HG03135 (cell line): Measurements from ENCODE around the gene DOCK1.
"Not testable (repeated sequence)": the region's sequence is repeated elsewhere in the genome, so short reads cannot be mapped to it uniquely, and the experiment has no call there.

Experiments
- ATAC-seq: cut with Tn5 transposase; IDR thresholded peaks from one replicate; pipeline ENCODE4 v1.9.1; 2021; ENCODE audit warnings: mild to moderate bottlenecking, moderate library complexity; ENCODE audit not compliant: unreplicated experiment

DOCK1 gene

DNA sequence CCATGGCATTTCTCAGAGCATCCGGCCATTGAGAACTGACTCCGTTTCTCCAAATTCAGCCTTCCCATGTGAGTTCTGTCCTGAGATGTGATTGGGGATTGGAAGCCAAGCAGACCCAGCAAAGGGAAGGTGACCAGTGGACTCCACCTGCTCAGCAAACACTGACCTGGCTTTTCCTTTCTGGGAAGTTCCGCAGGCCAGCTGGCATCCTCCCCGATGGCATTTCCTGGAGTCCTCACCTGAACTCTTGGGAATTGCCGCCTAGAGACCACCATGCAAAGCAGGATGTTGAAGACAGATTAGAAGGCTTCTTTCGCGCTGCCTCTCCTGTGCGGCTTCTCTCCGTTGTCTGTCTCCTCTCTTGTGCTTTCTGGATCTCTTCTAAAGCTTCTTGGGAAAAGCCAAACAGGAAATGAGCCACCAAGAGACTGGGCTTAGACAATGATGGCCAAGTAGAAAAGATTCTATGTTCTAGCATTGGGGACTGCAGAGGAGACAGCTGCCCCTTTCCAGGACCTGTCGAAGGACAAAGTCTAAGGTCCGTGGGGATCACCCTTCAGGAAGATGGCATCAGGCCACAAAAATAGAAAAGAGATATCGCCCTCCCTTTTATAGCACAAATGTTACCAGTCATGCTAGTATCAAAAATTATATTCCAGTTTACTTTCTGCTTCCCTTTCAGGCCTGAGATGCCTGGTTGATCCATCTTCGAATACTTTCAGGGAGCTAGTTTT is 394.9 kb downstream of the DOCK1 start:
- no peak for ATAC-seq

DNA sequence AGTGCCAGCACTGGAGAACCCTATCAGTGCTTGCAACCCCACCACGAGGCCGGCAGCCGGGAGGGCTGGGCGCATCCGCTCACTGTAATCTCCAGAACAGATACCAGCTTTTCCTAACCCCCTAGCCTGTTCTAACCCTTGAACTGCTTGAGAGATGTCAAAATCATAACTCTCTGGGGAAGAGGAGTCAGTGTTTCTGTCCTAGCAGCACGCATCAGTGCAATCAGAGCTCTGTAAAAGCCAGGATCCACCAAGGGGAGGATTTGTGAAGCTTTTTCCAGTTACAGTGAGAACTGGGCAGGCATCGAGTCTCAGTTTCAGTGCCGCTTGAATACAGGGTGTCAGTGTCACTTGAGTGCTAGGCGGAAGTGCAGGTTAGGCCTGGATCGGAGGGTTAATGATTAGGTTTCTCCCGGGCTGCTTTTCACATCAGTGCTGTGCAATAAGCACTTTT is 395.7 kb downstream of the DOCK1 start:
- no peak for ATAC-seq

DNA sequence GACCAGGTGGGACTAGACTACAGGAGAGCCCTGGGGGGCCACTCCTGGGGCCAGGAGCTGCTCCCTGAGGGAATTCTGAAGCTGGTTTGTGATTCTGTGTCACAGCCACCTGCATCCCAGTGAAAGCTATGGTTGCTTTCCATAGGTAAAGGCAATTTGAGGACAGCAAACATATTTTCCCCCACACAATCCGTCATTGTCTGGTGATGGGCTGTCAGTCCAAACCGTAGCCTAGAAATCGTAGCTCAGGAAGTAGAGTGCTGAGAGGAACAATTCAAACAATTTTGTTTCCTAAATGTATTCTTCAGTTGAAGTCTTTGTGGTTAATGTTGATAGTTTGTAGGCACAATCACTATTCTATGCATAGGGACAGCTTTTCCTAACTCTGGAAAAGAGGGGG is 397.1 kb downstream of the DOCK1 start:
- no peak for ATAC-seq

DNA sequence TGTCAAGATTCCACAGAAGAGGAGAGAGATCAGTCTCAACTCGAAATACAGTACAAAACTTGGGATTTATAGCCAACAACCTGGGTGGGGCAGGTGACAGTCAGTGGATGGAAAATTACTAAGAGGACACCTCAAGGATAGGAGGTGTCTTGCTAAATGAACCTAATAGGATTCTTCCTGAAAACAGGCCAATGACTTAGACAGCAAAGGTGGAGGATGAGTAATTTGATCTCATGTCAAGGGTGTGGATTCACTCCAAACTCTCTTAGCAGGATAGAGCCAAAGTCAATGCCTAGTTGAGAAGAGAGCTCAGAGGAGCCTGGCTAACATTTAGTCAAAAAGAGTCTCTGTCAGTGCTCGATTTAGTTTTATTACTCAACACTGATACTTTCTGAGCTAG is 397.9 kb downstream of the DOCK1 start:
- no peak for ATAC-seq

DNA sequence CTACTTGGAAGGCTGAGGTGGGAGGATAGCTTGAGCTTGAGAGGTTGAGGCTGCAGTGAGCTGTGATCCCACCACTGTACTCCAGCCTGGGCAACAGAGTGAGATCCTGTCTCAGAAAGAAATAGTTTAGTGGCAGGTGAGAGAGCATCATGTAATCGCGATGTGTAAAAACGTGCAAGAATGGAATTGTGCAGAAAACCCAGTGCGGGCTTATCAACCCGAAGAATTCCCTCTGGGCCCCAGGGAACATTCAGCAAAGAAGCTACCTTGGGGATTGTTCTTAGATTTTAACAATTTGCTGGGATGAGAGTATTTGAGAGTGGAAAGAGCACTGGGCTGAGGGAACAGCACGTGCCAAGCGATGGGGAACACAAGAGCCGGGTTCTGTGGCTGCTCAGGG is 398.5 kb downstream of the DOCK1 start:
- no peak for ATAC-seq

DNA sequence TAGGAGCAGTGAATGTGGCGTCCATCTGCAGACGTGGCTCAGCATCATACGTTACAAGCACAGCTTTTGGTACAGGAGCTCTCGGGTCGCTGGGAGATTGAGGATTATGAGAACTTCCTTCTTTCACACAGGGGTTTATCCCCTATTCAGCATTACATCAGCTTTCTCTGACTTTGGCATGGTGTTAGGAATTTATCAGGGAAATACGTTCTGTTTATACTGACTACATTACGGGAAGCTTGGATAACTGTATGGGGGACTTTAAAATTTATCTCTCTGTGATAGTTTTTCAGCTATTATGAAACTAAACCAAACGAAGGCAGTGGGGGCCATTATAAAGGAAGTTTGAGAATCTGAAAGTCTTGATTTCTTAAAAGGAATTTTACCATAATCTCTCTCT is 401.3 kb downstream of the DOCK1 start:
- ATAC-seq: no peak

DNA sequence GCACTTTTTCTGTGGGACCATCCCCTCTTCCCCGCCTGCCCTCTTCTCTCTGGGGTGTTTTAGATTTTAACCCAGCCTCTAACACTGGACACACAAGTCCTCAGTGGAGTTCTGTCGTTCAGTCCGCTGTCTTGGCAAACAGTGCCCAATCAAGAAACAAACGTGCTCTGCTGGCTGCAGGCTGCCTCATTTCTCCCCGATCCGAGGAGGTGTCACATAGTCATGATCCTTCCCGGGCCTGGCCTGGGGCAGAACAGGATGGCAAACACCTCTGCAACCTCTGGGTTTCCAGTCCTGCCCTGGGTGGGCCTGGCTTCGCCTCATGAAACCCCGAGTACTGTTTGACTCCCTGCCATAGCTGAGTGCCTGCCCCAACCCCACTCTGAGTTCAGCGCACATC is 402.1 kb downstream of the DOCK1 start:
- ATAC-seq: no peak

DNA sequence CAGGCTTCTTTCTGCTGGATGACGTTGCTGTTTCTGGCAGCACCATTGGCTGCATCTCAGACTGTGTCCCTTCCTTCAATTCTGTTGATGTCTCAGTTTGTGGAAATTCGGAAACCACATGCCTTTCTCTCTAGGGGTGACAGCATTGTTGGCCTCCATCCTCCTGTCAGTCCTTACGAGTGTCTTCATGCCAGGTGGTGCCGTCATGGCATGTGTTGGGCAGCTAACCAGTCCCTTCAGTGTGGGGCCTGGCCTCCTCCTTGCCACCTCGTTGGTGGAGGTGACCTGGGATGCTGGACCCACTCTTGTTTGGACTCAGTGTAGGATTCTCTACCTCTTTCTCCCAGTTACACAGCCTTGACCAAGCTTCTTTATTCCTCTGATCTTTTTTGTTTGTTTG is 402.8 kb downstream of the DOCK1 start:
- ATAC-seq: no peak

DNA sequence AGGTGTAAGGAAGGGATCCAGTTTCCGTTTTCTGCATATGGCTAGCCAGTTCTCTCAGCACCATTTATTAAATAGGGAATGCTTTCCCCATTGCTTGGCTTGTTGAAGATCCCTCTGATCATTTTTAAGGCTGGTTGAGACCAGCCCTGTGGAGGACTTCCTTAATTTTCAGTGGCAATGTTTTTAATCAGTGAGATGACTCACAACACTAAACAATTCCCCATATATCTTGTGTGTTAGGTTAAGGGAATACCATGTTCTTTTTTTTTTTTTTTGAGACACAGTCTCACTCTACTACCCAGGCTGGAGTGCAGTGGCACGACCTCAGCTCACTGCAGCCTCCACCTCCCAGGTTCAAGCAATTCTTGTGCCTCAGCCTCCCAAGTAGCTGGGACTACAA is 404.4 kb downstream of the DOCK1 start:
- not testable (repeated sequence) for ATAC-seq

DNA sequence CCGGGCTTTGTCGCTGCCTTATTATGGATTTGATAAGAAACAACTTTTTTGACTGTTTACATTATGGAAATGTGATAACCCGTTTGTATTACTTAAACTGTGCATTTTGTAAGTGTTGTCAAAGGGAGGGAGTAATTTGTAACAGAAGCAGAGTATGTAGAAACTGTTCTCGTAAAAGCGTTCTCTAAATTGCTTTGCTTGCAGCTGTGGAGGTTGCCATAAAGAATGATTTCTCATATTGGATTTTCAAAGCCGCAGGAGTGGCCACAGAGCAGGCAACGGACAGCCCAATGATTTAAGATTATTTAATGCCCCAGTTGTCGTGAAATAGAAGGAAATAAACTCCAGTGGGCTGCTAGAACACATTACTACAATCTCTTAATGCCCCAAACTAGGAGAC is 405.2 kb downstream of the DOCK1 start:
- ATAC-seq: no peak

DNA sequence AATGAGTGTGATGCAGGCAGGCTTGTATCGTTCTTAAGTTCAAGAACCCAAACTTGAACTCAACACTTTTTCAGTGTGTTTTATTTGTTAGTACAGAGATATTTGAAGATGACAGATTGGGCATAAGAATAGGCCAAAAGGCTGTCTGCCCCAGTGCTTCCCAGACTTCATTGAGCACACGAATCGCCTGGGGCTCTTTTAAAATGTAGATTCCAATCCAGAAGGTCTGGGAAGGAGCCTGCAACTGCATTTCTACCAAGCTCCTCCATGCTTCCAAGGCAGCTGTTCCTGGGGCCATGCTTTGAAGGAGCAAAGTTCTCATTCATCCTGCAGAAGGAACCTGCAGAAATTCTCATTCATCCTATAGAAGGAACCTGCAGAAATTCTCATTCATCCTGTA is 405.7 kb downstream of the DOCK1 start:
- no peak for ATAC-seq

DNA sequence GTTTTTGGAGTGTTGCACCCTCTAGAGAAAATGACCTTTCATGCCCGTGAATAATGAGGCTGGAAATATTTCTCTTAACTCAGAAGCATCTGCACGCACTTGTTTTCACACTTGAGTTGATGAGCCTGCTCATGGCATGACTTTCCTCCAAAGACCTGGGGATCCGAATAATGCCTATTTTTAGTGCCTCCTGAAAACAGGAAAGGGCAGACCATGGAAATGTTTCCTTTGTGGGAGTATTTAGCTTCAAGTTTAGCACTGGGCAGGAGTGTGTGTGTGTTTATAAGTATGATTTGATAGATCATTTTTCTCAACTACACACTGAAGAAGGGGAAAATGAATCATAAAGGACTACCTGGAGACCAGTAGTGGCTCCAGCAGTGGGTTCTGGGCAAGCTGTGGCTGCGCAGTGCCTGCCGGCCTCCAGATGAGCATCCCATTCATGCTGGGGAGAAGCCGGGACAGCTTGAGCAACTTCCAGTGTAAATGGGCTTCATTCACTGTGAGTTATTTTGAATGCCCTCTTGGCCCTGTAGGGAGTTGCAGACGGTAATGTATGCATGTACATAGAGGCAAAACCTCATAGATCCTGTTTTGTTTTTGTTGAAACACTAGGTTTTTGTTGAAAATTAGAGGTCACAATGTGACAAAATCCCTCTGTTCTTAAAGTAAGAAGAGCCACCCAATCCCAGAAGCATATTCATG is 408.9 kb downstream of the DOCK1 start:
- ATAC-seq: no peak

DNA sequence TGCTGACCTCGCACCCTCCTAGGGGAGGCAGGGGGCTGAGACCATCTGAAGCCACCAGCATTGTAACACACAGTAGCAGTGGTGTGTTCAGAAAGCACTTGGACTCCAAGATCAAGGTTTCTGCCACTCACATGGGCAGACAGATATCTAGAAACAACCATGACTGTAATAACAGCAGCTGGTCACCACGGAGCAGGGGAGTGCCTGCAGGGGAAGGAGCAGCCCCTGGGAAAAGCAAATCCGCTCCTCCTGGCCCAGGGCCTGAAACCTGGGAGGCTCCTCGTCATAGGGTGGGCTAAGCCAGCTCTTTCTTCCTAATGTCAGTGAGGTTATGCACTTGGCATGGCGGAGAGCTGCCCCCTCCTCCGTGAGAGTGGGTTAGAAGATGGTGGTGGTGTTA is 409.6 kb downstream of the DOCK1 start:
- no peak for ATAC-seq

DNA sequence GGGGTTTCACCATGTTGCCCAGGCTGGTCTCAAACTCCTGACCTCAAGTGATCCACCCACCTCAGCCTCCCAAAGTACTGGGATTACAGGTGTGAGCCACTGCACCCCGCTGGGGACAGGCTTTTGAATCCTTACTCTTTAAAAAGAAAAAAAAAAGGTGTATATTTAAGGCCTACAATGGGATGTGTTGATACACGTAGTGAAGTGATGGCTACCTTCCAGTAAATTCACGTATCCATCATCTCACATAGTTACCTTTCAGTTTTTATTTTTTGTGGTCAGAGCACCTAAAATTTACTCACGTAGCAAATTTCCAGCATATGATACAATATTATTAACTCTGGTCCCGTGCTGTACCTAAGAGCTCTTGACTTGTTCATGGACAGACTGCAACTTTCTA is 410.7 kb downstream of the DOCK1 start:
- ATAC-seq: no peak

DNA sequence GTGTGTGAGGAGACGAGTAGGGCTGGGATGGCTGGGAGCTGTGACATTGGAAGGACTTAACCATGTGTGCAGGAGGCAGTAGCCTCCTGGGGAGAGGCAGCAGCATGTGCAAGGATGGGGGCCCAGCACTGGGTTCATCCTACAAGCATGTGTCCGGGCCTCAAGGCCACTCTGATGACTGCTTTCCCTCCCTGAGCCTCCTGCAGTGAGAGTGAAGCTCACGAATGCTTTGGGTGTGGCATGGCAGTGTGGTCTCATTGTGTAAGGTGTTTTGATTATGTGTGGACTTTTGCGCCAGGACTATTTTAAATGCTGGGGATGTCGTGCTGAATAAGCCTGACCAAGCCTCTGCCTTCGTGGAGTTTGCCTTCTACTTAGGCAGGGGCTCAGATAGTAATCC is 413.2 kb downstream of the DOCK1 start:
- ATAC-seq: no peak

DNA sequence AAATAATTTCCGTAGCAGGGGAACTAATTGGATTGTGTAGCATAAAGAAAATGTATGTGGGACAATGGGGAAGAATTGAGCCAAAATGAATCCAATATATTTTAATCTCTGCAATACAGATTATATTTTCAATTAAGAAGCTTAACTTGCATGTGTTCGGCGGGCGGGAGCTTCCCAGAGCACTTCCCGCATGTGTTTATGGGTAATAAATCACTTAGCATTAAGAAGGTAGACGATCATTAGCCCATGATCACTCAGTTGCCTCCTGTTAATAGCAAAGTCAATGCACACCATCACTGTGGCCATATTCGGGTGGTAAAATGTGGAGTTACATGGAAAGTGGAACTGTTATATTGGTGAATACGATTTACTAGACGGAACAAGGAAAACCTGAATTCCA is 414.0 kb downstream of the DOCK1 start:
- ATAC-seq: no peak

DNA sequence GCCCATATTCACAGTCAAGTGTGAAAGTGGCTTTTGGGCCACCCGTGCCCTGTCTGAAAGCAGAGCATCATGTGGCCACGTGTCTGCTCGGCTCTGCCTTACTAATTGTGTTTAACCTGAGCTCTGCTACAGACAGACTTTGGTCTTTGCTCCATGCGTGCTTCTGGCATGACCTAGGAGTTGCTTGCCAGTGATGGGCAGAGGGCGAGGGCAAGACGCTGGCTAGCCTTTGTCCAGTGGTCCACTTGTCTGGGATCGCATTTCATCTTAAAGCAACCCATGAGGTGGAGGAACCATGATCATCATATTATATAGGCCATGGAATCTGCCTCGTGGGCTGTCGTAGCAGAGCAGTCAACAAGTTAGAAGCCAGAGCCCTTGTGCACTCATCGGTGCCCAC is 414.5 kb downstream of the DOCK1 start:
- no peak for ATAC-seq

DNA sequence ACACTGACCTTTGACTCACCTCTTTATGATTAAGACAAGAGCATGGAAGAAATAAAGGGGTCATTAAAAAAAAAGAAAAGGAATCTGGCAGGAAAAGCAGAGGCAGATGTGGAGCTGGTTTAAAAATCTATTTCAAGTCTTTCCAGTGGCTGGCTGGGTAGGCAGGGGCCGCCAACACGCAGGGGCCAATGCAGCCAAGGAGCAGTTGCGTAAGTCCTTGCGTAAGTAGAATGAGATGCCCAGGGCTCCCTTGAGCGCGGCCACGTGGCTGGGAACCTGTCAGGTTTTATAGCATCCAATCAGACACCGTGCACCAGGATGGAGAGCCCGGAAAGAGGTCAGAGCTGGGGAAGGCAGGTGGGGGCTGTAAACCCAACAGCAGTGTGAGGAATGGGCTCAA is 414.9 kb downstream of the DOCK1 start:
- no peak for ATAC-seq

DNA sequence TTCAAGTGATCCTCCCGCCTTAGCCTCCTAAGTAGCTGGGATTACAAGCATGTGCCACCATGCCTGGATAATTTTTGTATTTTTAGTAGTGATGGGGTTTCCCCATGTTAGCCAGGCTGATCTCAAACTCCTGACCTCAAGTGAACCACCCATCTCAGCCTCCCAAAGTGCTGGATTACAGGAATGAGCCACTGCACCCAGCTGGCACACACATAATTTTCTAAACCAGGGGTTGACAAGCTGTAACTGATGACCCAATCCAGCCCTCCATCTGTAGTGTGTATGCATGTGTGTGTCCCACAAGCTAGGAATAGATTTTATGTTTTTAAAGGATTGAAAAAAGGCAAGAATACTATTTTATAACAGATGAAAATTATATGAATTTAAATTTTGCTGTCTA is 417.1 kb downstream of the DOCK1 start:
- no peak for ATAC-seq

DNA sequence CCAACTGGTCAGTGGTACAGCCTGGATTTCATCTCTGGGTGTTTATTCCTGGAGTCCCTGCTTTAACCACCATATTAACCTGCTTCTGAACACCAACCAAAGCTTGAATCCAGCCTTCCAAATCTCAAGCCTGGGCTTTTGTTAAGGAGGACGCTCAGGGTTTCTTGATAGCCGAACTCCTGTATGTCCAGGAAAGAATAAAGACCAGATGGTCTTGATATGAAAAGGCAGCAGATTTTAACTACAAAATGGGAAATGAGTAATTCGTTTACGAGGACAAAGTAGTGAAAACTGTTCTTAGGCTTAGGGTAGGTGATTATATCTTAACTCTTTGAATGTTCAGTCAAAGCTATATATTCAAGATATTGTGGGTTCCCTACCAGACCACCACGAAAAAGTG is 420.3 kb downstream of the DOCK1 start:
- no peak for ATAC-seq

DNA sequence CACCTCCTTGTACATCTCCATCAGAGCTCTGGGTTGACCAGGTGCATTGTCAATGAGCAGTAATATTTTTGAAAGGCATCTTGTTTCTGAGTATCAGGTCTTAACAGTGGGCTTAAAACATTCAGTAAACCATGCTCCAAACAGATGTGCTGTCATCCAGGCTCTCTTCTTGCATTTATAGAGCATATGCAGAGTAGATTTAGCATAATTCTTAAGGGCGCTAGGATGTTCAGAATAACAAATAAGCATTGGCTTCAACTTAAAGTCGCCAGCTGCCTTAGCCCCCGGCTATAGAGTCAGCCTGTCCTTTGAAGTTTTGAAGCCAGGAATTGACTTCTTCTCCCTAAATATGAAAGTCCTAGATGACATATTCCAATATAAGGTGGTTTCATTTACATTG is 421.7 kb downstream of the DOCK1 start:
- no peak for ATAC-seq

DNA sequence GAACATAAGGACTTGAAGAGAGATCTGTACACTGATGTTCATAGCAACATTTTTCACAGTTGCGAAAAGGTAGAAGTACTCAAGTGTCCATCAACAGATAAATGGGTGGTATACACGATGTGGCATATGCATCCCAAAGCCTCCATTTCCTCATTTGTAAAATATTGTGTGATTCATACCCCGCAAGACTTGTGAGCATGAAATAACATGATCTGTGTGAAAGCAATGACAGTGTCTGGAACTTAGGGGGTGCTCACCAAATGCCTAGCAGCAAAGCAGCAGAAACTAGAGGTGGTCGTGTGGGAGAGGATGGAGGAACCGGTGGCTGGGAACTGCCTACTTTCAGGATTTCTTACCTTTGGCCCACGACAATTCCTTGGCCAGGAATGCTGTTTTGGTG is 426.5 kb downstream of the DOCK1 start:
- ATAC-seq: no peak

DNA sequence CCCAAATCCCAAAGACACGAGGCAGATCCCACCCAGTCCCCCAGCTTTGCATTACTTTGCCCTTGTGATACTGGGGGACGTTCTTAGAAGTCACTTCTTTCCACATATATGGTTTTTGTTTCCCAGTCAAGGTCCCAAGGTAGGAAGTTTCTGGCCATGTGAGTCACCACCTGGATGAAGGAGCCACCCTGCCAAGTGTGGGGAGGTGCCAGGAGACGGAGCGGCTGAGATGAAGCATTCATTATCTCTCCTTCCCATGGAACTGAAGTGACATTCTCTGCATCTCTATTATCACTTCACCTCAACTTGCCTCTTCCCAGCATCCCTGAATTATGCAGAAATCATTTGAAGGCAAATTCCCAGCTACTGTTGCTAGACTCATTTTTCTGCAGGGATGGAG is 427.4 kb downstream of the DOCK1 start:
- ATAC-seq: no peak
